Right ventricle myocardium superior (tissue), 1 donor: ENCODE measurements around the gene CHI3L1. TPM values are rescaled to one million over a fixed set of nuclear protein-coding genes. Genes with fewer than 3 reads are reported as not detected.

ENCODE experiments used
- ATAC-seq: fragments of 200-7000 bp; cut with Tn5 transposase; one replicate; pipeline ENCODE4 v1.9.1; 2020; ENCODE audit warnings: mild to moderate bottlenecking; ENCODE audit not compliant: poor library complexity
- DNase-seq: peaks from one replicate; pipeline ENCODE4 v3.0.0-alpha.2; 2020
- intact Hi-C: fragments of 100-400 bp; cut with DNase I; formaldehyde crosslinking; loops from one replicate; pipeline ENCODE4 v1.11.2; 2022
- total RNA-seq: library from RNA; stranded (reverse); fragmentation: NEBNext Ultra II Directional; extraction: Animal tissue kit (Norgen Biotek cat#: 25700); gene quantifications from one replicate; pipeline ENCODE4 v1.2.1, GENCODE V29; 2021
- donor health status: DM: no; HTN: yes; CAD: no; lungs with severe emphysema.

Gene CHI3L1
- total RNA-seq, 1 donor from 2014 or later = 0.32 TPM

GRCh38 chr1:203145321-203146041 lies 41.0 kb downstream of the CHI3L1 start:
- ATAC-seq = no peak
- no peak for DNase-seq
- intact Hi-C loops = no loop called here

- ATAC-seq (no peak), DNase-seq (no peak)
- intact Hi-C loops = no loop called here
Observed at GRCh38 chr1:203144661-203145060, 41.8 kb downstream of the CHI3L1 start.

- no peak for DNase-seq
- intact Hi-C loops = no loop called here
- peak; percentile 81 for ATAC-seq
Observed at GRCh38 chr1:203143641-203144040, 42.9 kb downstream of the CHI3L1 start.

- DNase-seq (no peak), ATAC-seq (no peak)
- intact Hi-C loops = no loop called here
Observed at GRCh38 chr1:203142684-203143408, 43.7 kb downstream of the CHI3L1 start.

- DNase-seq = no peak
- intact Hi-C loops = no loop called here
- ATAC-seq = no peak
Observed at GRCh38 chr1:203142124-203142523, 44.4 kb downstream of the CHI3L1 start.

GRCh38 chr1:203140743-203141520 lies 45.6 kb downstream of the CHI3L1 start:
- ATAC-seq = no peak
- intact Hi-C loops = no loop called here
- DNase-seq = no peak

DNA sequence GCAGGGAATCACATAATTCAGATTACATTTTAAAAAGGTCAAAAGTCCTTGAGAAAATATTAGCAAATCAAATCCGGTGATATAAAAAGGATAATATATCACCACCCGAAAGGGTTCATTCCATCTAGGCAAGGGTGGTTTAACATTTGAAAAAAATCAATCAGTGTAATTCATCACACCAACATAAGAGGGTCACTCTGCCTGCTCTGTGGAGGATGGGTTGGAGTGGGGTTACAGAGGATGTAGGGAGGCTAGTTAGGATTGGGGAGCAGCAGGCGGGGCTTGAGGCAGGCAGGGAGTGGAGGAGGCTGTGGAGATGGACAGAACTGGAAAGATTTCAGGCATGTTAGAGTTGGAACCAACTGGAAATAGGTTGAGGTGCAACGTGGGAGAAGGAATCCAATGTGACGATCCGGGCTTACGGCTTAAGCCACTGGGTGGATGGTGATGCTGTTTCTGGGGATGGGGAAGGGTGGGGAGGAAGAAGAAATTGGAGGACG lies 46.5 kb downstream of the CHI3L1 start:
- no peak for DNase-seq
- intact Hi-C loops = no loop called here
- no peak for ATAC-seq

DNA sequence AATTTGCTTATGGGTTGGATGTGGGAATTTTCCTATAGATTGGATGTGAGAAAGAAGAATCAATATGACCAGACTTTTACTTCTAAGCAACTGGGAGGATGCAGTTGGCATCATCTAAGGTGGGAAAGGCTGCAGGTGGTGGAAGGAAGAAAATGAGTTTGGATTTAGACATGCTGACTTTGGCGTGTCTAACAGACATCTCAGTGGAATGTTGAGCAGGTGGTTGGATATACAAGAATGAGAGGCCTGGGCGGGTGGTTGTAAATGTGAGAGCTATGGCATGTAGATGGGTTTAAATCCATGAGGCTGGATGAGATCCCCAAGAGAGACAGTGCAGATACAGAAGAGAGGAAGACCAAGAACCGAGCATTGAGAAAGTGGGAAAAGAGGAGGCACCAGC lies 48.4 kb downstream of the CHI3L1 start:
- DNase-seq = no peak
- ATAC-seq = no peak

GRCh38 chr1:203137324-203137723 lies 49.2 kb downstream of the CHI3L1 start:
- ATAC-seq (no peak), DNase-seq (no peak)
- intact Hi-C loops = no loop called here

More for the DNA sequence above, 48.4 kb downstream of the CHI3L1 start:
- intact Hi-C loops = no loop called here

DNA sequence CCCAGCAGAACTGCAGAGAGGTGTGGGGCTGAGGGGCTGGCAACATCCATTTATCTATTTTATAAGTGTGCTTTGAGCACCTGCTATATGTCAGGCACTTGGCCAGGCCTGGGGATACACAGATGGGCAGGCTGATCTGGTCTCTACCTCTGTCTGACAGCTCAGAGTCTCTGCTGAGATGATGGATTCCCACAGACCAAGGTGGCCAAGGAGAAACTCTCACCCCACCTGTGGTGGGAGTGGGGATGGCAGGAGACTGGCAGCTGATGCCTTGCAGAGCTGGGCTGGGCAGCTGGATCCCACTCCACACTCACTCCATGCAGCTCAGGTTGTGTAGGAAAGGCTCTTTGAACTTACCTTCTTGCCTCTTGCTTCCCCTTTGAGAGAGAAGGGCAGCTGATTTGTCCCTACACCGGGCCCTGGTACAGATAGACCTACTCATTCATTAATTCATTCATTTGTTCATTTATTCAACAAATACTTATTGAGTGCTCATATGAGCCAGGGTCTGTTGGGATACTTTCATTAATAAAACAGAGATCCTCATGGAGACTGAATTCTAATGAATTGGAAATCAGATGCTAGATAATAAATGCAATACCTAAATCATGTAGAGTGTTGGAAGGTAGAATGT lies 50.0 kb downstream of the CHI3L1 start:
- DNase-seq (no peak), ATAC-seq (no peak)
- intact Hi-C loops = no loop called here

DNA sequence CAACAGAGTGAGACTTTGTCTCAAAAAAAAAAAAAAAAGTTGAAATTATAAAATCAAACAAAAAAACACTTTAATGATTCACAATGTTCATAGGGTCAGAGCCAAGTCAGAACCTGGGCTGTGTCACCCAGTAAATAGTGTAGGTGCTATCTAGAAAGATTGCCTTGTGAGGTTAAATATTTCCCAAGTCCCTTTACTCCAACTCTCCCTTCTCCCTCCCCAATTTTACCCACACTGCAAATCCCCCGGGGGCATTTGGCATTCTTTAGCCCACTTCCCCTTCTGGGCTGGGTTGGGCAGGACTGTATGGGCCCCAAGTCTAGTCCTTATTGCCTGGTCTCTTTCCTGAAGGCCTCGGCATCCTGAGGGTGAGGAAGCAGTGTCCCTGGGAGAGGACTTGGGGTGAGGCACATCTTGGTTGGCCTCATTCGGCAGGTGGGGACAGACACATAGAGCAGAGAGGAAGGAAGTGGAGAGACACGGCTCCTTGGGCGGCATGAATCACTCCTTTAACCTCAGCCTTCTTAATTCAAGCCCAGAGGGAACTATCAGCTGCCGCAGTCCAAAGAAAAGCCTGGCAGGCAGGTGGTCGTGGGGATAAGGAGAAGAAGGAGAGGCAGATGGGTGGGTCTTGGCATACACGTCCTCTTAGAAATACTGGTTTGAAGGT lies 50.7 kb downstream of the CHI3L1 start:
- ATAC-seq (no peak), DNase-seq (no peak)
- intact Hi-C loops = no loop called here

- no peak for DNase-seq
- intact Hi-C loops = no loop called here
- no peak for ATAC-seq
Observed at GRCh38 chr1:203133970-203134725, 52.4 kb downstream of the CHI3L1 start.

DNA sequence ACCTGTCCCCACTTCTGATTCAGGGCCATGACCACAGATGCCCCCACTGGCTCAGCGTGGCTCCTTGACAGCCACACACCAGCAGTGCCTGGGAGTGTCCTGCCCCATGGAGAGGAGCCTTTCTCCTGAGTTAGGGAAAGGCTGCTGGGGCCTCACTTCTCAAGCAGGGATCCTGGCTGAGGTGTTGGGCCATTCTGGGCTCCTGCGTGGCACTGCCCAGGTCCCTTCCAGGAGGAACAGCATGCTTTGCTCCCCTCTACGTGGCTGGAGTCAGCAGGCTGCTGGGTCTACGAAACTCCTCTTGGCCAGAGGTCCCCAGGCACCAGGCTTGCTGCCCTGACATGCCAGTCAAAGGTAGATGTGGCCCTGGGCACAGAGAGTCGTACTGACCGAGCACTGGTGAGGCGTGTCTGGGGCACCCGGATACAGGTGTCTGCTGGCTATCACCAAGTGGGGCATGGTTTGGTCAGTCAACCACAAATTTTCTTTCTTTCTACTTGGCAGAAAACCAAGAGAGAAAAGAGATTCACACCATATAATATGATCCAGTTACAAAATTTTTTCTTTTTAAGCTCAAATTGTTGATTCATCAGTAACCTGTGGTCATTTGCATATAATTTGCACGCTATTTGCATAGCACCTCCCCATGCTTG lies 54.8 kb downstream of the CHI3L1 start:
- no peak for DNase-seq
- no peak for ATAC-seq
- intact Hi-C loops = no loop called here

- ATAC-seq (peak; percentile 53), DNase-seq (no peak)
- intact Hi-C loops = no loop called here
Observed at GRCh38 chr1:203130358-203130985, 56.0 kb downstream of the CHI3L1 start.

DNA sequence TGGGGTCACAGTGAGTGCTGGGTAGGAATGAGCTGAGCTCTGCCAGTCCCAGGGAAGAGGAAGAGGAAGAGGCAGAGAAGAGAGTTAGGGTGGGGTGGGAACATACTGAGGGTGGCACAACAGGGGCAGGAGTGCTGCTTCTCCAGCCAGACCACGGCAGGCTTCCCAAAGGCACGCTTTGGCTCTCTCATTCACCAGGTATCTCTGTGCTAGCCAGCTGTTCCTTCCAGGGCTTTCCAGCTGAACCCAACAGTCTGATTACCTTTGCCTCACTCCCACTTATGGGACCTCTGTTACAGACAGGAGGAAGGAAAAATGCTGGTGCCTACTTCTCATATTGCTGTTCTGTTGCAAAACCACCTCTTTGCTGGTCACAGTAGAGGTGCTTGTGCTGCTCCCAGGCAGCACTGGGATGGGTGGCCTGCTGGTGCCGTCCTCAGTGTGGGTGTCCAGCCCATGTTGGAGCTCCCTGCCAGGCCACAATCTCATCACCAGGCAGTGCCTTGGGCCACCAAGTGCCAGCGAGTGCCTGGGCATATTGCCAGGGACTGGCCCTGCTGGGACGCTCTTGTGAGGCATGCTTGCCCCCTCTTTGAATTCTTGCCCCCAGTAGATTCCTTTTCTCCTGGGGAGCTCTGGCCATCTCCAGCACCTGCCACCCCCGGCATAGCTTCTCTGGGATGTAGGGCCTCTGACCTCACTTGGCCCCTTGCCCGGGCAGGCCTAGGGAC lies 56.8 kb downstream of the CHI3L1 start:
- peak; percentile 67 for ATAC-seq
- intact Hi-C loops = no loop called here
- peak; percentile 83 for DNase-seq
